Measurements from ENCODE around the gene PTGS1.

- TF ChIP-seq CTCF (IDR thresholded peaks at IDR 0.05) (no peak), EZH2 (IDR thresholded peaks at IDR 0.05; ENCODE audit: borderline replicate concordance, insufficient read depth, low read depth, low read length, poor library complexity, severe bottlenecking) (no peak)
Observed at GRCh38 chr9:122336866-122337555, 33.8 kb upstream of the PTGS1 start.
